WTC11 (cell line): ENCODE measurements around the gene RAI14. TPM values are rescaled to one million over a fixed set of nuclear protein-coding genes. Genes with fewer than 3 reads are reported as not detected.

ENCODE experiments used
- ATAC-seq: fragments of 200-7000 bp; cut with Tn5 transposase; 2 replicates; pipeline ENCODE4 v1.10.0; 2021; ENCODE audit warnings: mild to moderate bottlenecking, moderate library complexity
- CTCF ChIA-PET: fragments of 300-600 bp; sonication (Branson Sonifier 250); formaldehyde crosslinking; loops from one replicate; lab custom pipeline; 2021; ENCODE audit warnings: antibody characterized with exemption; lab: Charles Lee
- POLR2A ChIA-PET: fragments of 350-600 bp; sonication (Branson Sonifier 250); formaldehyde crosslinking; loops from one replicate; lab custom pipeline; 2021; ENCODE audit warnings: antibody characterized with exemption; lab: Charles Lee
- DNase-seq: peaks from one replicate; pipeline ENCODE4 v3.0.0; 2021; ENCODE audit warnings: low spot score
- H3K27ac Mint-ChIP-seq: 2 replicates; pipeline ENCODE4 v1.8.0; 2021; ENCODE audit warnings: mixed read lengths
- H3K27me3 Mint-ChIP-seq: 2 replicates; pipeline ENCODE4 v1.8.0; 2021; ENCODE audit warnings: low read depth, mild to moderate bottlenecking, moderate library complexity, mixed read lengths
- H3K36me3 Mint-ChIP-seq: 2 replicates; pipeline ENCODE4 v1.8.0; 2021; ENCODE audit warnings: mixed read lengths
- H3K4me1 Mint-ChIP-seq: 2 replicates; pipeline ENCODE4 v1.8.0; 2022; ENCODE audit warnings: mixed read lengths
- H3K4me3 Mint-ChIP-seq: 2 replicates; pipeline ENCODE4 v1.8.0; 2021; ENCODE audit warnings: mild to moderate bottlenecking, moderate library complexity, mixed read lengths
- H3K9me3 Mint-ChIP-seq: 2 replicates; pipeline ENCODE4 v1.8.0; 2021; ENCODE audit warnings: mixed read lengths
- AFF4 ChIP-seq: sonication (generic); formaldehyde crosslinking; IDR thresholded peaks from 2 replicates; pipeline ENCODE4 v1.8.1; 2023; ENCODE audit warnings: mild to moderate bottlenecking, missing genetic modification reagents, borderline replicate concordance
- CREM ChIP-seq: sonication (generic); formaldehyde crosslinking; IDR thresholded peaks from 2 replicates; pipeline ENCODE4 v1.8.1; 2022; ENCODE audit warnings: mild to moderate bottlenecking, missing genetic modification reagents, moderate library complexity
- FOXP1 ChIP-seq: sonication (generic); formaldehyde crosslinking; IDR thresholded peaks from 2 replicates; pipeline ENCODE4 v1.8.0; 2022; ENCODE audit warnings: missing genetic modification reagents, mild to moderate bottlenecking, moderate library complexity, borderline replicate concordance
- MLX ChIP-seq: sonication (generic); formaldehyde crosslinking; IDR thresholded peaks from 2 replicates; pipeline ENCODE4 v1.8.1; 2023; ENCODE audit warnings: mild to moderate bottlenecking, missing genetic modification reagents, moderate library complexity
- NFE2L1 ChIP-seq: sonication (generic); formaldehyde crosslinking; IDR thresholded peaks from 2 replicates; pipeline ENCODE4 v1.8.1; 2023; ENCODE audit warnings: missing genetic modification reagents
- OVOL2 ChIP-seq: fragments of 250-450 bp; sonication (Bioruptor Pico); IDR thresholded peaks from 2 replicates; pipeline ENCODE4 v1.9.0; 2021; ENCODE audit warnings: mild to moderate bottlenecking, borderline replicate concordance
- SMAD3 ChIP-seq: sonication (generic); formaldehyde crosslinking; IDR thresholded peaks from 2 replicates; pipeline ENCODE4 v1.8.0; 2022; ENCODE audit warnings: missing genetic modification reagents, mild to moderate bottlenecking, borderline replicate concordance
- SMAD4 ChIP-seq: sonication (generic); formaldehyde crosslinking; IDR thresholded peaks from 2 replicates; pipeline ENCODE4 v1.8.0; 2022; ENCODE audit warnings: mild to moderate bottlenecking, missing genetic modification reagents
- SP1 ChIP-seq: sonication (generic); formaldehyde crosslinking; conservative IDR thresholded peaks from 2 replicates; pipeline ENCODE4 v1.8.1; 2022; ENCODE audit warnings: missing genetic modification reagents
- STAT6 ChIP-seq: sonication (generic); formaldehyde crosslinking; conservative IDR thresholded peaks from 2 replicates; pipeline ENCODE4 v1.8.1; 2023; ENCODE audit warnings: mild to moderate bottlenecking, low read depth, missing genetic modification reagents, moderate library complexity
- USF1 ChIP-seq: sonication (generic); formaldehyde crosslinking; IDR thresholded peaks from 2 replicates; pipeline ENCODE4 v1.8.0; 2022; ENCODE audit warnings: mild to moderate bottlenecking, missing genetic modification reagents
- USF2 ChIP-seq: sonication (generic); formaldehyde crosslinking; IDR thresholded peaks from 2 replicates; pipeline ENCODE4 v1.8.1; 2023; ENCODE audit warnings: mild to moderate bottlenecking, missing genetic modification reagents, moderate library complexity
- ZBTB43 ChIP-seq: sonication (generic); formaldehyde crosslinking; IDR thresholded peaks from 2 replicates; pipeline ENCODE4 v1.8.1; 2023; ENCODE audit warnings: mild to moderate bottlenecking, missing genetic modification reagents
- ZNF281 ChIP-seq: sonication (generic); formaldehyde crosslinking; IDR thresholded peaks from 2 replicates; pipeline ENCODE4 v1.8.0; 2023; ENCODE audit warnings: mild to moderate bottlenecking, missing genetic modification reagents
- ZNF317 ChIP-seq: sonication (generic); formaldehyde crosslinking; IDR thresholded peaks from 2 replicates; pipeline ENCODE4 v1.8.1; 2023; ENCODE audit warnings: low read depth, mild to moderate bottlenecking, moderate library complexity, missing genetic modification reagents, borderline replicate concordance
- total RNA-seq: library from RNA; stranded (reverse); gene quantifications from 3 replicates; pipeline ENCODE4 v1.2.3, GENCODE V29; 2021

RAI14 gene
- total RNA-seq, 1 experiment from 2014 or later, result 185 TPM

GRCh38 chr5:34718516-34718915, 62.4 kb downstream of the RAI14 start:
- peaks cover 5% of the 10 kb centered on the region for H3K36me3 Mint-ChIP-seq
- TF ChIP-seq OVOL2, result no peak
- no peak for TF ChIP-seq SP1
- TF ChIP-seq STAT6 (CRISPR knock-in tag), result no peak
- TF ChIP-seq AFF4 (CRISPR knock-in tag), result no peak
- TF ChIP-seq SMAD3 (CRISPR knock-in tag), result no peak
- TF ChIP-seq ZNF317 (CRISPR knock-in tag), result no peak
- ChIA-PET CTCF (interaction anchor here (1.3 kb wide), 1 partner anchor 243 kb away, joined by 3 read pairs; no protein-coding TSS in a partner anchor), POLR2A (interaction anchor here (1.1 to 1.4 kb wide), 2 partner anchors 88 to 121 kb away, joined by 3 read pairs; partner anchors contain the start of gene TTC23L)
- H3K9me3 Mint-ChIP-seq, result no peaks in the 10 kb centered on the region
- H3K27ac Mint-ChIP-seq, result peak overlapping the region; percentile 98
- peak overlapping the region; percentile 33 for H3K4me3 Mint-ChIP-seq
- no peaks in the 10 kb centered on the region for H3K27me3 Mint-ChIP-seq
- H3K4me1 Mint-ChIP-seq, result peaks cover 71% of the 10 kb centered on the region
- ATAC-seq (peak; percentile 47), DNase-seq (no peak)

GRCh38 chr5:34719029-34719428, 62.9 kb downstream of the RAI14 start:
- peaks cover 5% of the 10 kb centered on the region for H3K36me3 Mint-ChIP-seq
- H3K4me1 Mint-ChIP-seq, result peaks cover 70% of the 10 kb centered on the region
- DNase-seq, result no peak
- no peak for ATAC-seq
- POLR2A ChIA-PET, result interaction anchor here (1.1 kb wide), 1 partner anchor 88 kb away, joined by 3 read pairs; no protein-coding TSS in a partner anchor
- TF ChIP-seq FOXP1 (CRISPR knock-in tag) (no peak), ZBTB43 (0 out of 2 replicates have a peak, but pooled peaks have one; percentile 45)
- peak overlapping the region; percentile 98 for H3K27ac Mint-ChIP-seq
- no peaks in the 10 kb centered on the region for H3K27me3 Mint-ChIP-seq
- CTCF ChIA-PET, result interaction anchor here (0.6 to 1.3 kb wide), 2 partner anchors 20 to 244 kb away, joined by 3 read pairs; no protein-coding TSS in a partner anchor
- H3K9me3 Mint-ChIP-seq, result no peaks in the 10 kb centered on the region
- H3K4me3 Mint-ChIP-seq, result peak overlapping the region; percentile 33; the same call in 1 of the 2 replicates

- Mint-ChIP-seq H3K36me3 (peaks cover 26% of the 10 kb centered on the region), H3K27me3 (no peaks in the 10 kb centered on the region), H3K4me3 (no peak overlapping the region)
- TF ChIP-seq CREM (CRISPR knock-in tag) (no peak), SMAD4 (CRISPR knock-in tag) (no peak), NFE2L1 (no peak)
- TF ChIP-seq, all 79 proteins: peak for 0
- ChIA-PET CTCF (no interaction called here), POLR2A (no interaction called here)
- ATAC-seq (no peak), DNase-seq (no peak)
- H3K27ac Mint-ChIP-seq, result no peak overlapping the region
- peaks cover 13% of the 10 kb centered on the region for H3K9me3 Mint-ChIP-seq
- peaks cover 48% of the 10 kb centered on the region for H3K4me1 Mint-ChIP-seq
These were observed 65.2 kb downstream of the RAI14 start for GRCh38 chr5:34721327-34721726.

- Mint-ChIP-seq H3K9me3 (peaks cover 21% of the 10 kb centered on the region), H3K27ac (peak overlapping the region; percentile 34), H3K27me3 (peaks cover 4% of the 10 kb centered on the region; the same call in 1 of the 2 replicates), H3K36me3 (peaks cover 34% of the 10 kb centered on the region), H3K4me1 (peaks cover 40% of the 10 kb centered on the region), H3K4me3 (no peak overlapping the region)
- ChIA-PET POLR2A (no interaction called here), CTCF (no interaction called here)
- DNase-seq (no peak), ATAC-seq (no peak)
- TF ChIP-seq ZNF281 (CRISPR knock-in tag) (no peak), USF1 (no peak), USF2 (no peak), MLX (CRISPR knock-in tag) (no peak)
These were observed 66.1 kb downstream of the RAI14 start for GRCh38 chr5:34722183-34722582.
